ENCODE results near the gene RAD21L1.

GRCh38 chr20:1245578-1245977 lies 19.7 kb downstream of the RAD21L1 start:
- no peak for TF ChIP-seq CTCF (IDR thresholded peaks at IDR 0.05)
- no peak for TF ChIP-seq EZH2 (IDR thresholded peaks at IDR 0.05)
